Pulmonary artery endothelial cell (primary cell): ENCODE results near the gene SEMA3G. TPM values are rescaled to one million over a fixed set of nuclear protein-coding genes. Genes with fewer than 3 reads are reported as not detected.

ENCODE experiments used
- DNase-seq: peaks from one replicate; pipeline ENCODE4 v3.0.0-alpha.2; 2011; ENCODE audit warnings: low read depth, low spot score
- total RNA-seq: library from RNA; depleted of rRNA; stranded (reverse); fragments of >200 nt; gene quantifications from 2 replicates; pipeline ENCODE4 v1.2.3, GENCODE V29; 2014

The SEMA3G gene
- total RNA-seq, 1 donor from 2014 or later, result 6.4 TPM

DNA sequence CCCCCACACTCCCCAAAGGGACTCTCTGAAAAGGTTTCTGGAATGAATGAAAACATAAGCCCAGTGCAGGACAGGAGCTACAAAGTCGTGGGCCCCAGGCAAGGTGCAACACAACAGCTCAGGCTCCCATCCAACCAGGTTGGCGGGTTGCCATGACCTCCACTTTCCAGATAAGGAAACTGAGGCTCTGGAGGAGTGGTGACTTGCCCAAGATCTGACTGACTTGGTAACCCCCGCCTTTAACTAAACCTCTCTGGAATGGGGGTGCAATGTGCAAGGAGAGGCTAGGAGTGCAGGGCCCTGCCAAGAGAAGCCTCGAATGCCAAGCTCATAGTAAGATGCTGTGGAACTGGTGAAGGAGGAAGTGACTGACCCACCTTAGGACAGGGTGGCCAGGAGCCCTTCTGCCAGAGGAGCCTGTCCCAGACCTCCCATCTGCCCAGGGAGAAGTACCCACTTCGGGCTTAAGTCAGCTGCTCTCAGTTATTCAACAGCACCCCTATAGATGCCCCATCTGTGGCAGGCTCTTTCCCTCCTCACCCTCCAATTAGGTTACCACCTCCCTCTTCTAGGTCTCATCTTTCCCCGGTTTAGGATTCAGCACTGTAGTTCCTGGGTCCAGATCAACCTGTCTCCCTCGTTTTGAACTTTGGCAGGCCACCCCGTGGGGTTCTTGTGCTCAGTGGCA, 9.5 kb upstream of the SEMA3G start:
- DNase-seq, result no peak

DNA sequence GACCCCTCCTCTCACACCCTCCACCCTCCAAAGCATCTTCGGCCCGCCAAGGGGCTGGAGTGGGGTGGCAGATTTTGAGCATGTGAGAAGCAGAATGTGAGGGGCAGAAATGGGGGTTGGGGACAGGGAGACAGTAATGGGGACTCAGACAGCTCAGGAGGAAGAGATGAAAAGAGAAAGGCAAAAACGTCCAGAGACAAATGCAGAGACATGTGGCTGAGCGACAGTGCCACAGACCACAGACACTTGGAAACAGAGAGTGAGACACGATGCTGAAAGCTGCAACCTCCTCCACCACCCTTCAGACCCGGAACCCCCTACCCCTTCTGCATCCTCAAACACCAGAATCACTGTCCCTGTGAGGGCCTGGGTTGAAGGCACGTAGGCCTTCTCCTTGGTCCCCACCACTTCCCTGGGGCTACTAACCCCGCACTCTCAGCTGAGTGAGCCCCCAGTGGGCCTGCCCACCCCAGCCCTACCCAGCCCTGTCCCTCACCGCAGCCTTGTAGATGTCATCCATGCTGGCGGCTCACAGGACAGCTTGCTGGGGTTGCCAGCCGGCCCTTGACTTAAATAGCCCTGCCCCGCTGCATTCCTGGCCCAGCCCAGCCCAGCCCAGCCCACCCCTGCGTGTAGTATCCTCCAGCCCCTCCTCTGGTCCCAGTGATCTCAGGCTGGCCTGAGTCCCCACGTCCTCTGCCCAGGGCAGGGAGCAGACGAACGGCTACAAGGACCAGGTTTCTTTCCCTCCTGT, 8.8 kb upstream of the SEMA3G start, which contains the start of gene TNNC1:
TSS of gene TNNC1 (minus strand) at position 546 of the 754 bp plus-strand sequence. CDS start at position 520, 26 bp downstream.
- no peak for DNase-seq

DNA sequence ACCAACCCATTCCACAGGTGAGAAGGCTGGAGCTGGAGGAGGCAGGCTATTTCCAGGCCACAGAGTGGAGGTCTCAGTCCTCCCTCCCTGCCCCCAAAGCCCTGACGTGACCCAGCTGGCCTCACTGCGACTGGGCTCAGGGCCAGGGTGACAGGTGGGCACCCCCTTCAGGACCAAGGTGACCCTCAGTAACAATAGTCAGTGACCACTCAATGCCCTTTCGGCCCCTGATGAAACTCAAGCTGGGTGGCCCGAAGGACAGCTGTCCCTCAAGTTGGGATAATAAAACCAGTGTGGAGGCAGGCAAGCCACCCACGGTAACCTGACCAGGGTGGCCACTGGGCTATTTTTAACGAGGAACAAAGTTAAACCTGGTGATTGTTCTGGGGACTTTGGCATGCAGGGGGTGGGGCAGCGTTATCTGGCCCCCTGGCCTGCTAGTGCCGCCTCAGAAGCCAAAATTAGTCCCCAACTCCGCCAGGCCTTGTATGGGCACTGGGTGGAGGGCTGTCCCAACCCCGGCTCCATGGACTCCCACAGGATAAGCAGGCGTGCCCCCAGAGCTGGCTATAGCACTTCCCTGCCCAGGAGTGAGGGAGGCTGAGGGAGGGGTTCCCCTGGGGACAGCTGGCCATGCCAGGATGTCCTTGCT, 7.8 kb upstream of the SEMA3G start:
- no peak for DNase-seq

DNA sequence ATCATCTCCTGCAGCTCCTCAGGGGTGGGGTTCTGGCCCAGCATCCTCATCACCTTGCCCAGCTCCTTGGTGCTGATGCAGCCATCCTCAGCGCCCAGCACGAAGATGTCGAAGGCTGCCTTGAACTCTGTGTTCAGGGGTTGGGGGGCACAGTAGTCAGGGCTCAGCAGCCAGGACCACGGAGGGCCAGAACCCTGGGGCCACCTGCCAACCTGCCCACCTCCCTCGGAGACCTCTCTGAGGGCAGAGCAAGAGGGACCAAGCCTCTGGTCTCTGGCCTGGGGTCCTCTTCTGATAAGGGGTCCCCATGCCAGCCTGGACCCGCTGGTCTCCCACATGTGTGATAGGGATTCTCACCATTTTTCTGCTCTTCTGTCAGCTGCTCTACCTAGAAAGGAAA, 7.2 kb upstream of the SEMA3G start:
- DNase-seq, result no peak

DNA sequence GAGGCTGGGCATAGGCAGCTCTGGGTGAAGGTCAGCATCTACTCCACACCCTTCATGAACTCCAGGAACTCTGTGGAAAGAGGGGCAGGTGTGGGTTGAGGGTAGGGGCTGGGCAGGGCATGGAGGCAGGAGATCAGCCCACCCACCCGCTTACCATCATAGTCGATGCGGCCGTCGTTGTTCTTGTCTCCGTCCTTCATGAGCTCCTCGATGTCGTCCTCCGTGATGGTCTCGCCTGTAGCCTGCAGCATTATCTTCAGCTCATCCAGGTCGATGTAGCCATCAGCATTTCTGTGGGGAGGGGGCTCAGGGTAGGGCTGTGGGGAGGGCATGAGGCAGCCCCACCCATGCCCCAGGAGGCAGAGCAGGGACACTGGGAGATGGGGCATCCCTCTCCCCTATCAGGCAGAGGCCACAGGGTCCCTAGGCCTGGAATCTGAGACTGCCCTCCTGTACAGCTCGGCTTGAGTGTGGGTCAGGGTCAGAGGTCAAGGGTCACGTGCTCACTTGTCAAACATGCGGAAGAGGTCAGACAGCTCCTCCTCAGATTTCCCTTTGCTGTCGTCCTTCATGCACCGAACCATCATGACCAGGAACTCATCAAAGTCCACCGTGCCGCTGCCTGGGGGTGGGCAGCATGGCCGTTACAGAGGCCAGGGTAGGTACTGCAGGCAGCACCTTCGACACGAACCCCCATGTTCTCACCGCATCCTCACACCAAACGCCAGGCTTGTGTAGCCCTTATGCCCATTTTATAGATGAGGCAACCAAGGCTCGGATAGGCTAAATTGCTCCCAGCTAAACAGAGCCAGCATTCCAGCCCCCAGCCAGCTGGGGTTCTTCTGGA, 6.6 kb upstream of the SEMA3G start:
- no peak for DNase-seq

DNA sequence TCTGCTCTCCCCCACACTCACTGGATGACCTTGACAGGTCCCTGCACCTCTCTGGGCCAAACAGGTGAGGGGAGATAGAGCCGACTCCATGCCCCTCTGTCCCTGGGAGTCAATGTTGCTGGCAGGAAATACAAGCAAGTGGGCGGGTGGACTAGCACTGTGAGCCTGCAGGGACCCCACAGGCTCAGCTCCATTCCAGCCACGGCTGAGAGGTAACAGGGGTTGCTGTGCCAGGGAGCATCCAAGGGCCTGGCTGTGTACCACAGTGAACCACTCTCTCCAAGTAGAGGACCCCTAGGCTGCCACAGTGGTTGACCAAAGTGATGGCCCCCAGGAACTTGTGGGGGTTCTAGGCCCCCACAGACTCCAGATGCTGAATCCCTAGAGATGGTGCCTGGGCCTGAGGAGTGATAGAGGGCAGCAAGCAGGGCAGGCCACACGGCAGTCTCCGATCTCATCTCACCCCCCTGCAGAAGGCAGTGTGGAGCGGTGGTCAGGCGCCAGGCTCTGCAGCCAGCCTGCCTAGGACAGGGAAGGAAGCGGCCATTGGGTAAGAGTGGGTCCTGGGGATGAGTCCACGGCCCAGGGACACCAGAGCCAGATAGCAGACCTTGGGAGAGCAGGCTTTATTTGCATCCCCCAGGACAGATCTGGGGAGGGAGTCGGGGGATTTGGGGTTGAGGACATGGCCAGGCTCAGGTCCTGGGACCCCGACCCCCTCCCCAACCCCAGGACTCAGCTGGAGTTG, 5.8 kb upstream of the SEMA3G start:
- no peak for DNase-seq

DNA sequence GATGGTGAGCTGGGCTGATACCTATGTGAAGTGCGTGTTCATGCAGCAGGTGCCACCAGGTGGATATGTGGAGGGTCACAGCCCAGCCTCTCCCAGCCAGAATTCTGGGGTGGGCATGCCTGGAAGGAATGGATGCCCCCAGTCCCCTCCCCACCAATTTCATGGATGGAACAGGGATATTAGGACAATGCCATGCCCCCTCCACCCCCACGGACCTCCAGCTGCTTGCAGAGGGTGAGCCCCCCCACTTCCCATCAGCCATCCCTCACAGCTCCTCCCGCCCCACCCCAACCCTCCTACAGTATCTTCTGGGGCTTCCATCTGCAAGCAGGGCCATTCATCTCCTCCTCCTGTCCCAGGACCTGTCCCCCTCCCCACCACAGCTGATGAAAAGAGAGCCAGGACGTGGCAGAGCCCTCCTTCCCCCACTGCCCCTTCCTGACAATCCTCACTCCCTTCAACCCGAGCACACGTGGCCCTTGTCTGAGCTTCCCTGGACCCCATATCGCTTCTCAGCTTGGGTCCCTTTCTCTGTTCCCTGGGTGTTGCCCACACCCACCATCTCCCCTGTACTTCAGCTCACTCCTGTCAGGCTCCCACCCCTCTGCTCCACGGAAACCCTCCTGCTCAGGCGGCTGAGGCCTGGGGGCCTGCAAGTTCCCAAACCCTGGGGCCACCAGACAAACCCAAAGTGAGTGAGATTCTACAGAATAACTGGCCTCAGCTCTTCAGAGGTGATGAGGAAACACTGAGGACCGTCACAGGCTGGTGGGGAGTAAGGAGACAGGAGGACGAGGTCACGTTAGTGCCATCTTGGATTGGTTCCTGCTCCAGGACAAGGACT, 2.8 kb upstream of the SEMA3G start:
- DNase-seq, result no peak

DNA sequence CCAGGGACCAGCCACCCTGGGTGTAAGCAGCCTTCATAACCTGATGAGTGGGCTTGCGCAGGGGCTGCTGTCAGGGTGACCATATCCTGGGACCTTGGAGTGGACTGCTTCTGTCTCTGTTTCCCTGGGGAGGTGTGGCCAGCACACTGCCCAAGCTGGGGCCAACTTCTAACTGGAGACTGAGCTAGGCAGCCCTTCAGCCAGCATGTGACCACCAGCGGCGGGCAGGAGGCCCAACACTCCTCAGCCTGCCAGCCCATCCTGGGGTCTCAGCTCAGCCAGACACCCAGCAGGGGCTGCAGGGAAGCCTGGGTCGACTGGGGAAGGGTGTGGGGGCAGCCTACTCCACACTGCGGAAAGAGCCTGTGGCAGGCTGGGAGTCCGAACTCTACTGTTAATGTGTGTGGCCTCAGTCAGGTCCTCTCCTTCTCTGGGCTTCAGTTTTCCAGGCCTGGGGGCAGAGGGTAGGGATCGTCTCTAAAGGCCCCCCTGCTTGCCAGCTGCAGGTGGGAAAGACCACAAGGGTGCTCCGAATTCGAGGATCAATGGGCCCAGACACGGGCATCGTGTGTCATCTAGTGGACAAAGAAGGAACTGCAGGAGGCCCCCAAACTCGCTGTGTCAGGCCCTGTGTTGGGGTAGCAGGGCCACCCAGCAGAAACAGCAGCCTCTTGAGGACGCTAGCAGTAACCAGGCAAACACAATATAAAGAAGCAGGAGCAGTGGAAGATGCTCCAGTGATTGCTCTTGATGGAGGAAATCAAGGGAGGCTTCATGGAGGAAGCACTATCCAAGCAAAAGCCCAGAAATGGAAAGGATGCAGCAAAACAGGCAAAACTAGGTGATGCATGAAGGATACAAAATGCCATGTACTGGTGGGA, 2.0 kb upstream of the SEMA3G start:
- no peak for DNase-seq

DNA sequence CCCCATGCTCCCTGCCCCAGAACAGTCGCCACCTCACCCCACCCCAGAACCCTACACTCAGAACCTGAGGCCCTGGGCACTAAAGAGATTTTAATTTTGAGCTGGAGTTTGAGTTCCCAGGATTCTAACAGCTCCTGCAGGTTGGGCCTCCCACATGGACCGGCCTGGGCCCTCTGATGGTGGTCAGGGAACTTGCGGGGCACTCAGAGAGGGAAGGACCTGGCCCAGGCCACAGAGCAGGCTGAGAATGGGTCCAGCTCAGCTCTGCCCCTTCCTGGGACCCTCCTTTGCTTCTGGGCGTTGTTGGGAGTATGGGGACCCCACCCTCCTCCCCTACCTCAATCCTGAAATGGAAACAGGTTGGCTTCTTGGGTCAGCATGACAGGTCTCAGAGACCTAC, 1.1 kb upstream of the SEMA3G start:
- DNase-seq, result no peak

DNA sequence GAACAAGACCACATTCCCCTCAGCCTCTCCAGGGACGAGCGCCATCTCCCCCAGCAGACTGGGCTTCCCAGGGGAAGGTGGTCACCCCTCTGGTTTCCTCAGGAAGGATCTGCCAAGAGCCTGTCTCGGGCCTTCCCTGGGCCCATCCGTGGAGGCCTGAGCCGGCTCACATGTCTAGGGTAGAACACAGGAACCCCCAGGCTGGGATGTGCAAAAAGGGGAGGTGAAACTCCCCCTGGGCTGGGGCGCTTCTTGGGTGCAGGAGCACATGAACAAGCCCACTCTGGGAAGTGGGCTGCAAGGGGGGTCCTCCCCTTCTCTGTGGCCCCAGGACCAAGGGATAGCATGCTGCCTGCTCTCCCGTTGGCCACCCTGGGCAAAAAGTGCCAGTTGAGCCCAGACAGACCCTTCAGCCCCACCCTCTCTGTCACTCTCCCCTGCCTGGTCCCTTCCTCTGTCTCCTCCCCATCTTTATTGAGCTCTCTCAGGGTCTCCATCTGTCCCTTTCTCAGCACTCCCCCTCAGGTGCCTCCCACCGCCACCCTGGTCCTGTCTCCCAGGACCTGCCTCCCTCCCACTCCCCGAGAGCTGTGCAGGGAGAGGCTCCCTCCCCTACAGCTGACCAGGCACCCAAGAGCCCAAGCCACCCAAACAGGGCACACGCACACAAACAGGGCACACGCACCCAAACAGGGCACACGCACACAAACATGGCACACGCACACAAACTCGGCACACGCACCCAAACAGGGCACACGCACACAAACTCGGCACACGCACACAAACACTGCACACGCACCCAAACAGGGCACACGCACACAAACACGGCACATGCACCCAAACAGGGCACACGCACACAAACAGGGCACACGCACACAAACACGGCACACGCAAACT, 864 bp downstream of the SEMA3G start:
- no peak for DNase-seq

DNA sequence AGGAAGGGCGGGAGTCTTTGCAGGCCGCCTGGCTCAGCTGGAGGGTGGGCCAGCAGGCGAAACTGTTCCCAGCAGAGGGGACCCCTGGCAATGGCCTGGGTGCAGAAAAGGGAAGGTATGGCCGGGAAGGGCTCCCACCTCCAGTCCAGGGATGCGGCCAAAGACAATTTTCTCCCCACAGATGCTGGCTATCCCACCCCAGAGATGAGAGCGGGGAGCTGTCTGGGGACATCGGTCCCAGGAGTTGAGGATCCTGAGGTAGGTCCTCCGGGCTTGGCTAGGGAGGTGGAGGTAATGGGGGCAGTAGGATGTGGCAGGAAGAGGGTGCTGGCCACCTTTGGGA, 1.7 kb downstream of the SEMA3G start:
- DNase-seq, result no peak

DNA sequence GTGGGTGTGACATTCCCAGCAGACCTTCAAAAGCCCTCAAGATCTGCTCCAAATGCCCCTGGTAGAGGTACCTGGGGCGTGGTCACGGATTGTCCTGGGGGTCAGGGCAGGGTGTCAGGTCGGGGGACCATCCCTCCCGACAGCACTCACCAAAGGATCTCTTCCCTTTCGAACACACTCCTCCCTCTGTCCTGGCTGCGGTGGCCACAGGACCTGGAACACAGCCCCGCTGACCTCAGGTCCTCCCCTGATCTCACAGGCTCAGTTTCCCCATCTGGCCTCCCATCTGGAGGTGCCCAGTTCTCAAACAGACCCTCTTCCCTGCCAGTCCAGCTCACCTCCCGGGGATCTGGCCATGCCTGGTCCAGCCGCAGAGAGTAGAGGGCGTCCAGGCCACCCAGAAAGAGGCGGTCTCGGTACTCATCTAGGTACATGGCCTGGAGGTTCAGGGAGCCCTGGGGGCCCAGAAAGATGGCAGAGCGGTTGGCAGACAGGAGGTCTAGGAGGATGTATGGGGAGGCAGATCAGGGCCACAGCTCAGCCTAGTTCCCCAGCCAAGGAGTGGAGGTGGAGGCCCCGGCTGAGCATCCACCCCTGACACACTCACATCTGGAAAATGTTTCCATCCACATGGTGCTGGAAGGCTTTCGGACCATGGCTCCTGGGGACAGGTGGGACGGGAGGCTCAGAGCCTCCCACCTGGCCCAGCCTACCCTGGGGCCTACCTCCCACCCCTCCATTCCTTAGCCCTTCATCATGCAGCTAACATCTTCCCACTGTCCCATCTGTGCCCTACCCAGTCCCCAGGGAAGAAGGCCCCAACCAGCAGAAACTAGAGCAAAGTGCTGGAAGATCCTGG, 2.3 kb downstream of the SEMA3G start:
- no peak for DNase-seq

DNA sequence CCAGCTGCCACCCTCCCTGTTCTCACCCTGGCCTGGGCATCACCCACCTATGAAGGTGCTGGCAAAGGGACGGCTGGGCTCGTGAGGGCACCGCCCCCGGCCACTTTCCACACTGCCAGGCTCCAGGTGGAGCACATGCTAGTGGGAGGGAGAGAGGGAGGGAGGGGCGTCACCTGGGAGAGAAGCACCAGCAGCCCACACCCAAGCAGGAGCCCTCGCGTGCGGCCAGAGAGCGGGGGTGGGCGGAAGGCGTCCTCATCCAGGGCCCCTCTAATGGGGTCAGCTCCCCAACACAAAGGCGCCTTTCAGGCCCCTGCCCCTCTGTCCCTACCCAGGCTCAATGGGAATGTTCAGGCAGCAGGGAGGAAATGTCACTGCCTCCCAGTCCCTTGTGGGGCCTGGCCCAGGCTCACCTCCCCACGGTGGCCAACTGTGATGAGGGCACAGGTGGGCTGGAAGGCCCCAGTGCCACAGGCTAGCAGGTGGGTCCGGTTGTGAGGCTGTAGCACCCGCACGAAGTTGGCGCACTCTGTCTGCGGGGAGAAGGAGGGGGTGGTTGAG, 3.1 kb downstream of the SEMA3G start:
- no peak for DNase-seq

DNA sequence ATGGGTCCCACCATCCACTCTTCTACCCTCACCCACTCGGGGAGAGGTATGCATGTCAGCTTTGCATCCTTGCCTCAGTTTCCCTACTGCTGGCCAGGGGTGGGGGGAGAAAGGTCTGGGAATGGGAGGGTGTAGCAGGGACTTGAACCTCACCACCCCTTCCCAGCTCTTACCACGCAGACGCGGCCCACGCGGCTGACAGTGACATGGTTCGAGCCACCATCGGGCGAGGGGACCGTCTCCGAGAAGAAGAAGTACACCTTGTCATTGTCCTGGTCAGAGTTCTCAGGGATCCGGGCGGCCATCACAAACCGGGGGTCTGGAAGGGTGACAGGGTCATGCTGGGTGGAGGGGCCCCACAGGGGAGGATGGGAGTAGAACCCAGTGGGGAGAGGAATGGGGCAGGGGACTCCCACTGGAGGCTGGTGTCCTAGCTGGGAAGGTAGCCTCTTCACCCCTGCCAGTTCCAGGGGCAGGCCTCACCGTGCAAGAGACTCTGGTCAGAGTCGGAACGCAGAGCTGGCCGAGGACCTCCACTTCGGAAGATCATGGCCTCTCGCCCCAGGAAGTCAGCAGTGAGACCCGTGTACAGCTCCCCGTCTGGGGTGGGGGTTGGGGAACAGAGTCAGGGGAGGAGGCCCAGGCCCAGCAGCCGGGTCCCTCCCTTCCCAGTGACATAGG, 3.7 kb downstream of the SEMA3G start:
- DNase-seq, result no peak

DNA sequence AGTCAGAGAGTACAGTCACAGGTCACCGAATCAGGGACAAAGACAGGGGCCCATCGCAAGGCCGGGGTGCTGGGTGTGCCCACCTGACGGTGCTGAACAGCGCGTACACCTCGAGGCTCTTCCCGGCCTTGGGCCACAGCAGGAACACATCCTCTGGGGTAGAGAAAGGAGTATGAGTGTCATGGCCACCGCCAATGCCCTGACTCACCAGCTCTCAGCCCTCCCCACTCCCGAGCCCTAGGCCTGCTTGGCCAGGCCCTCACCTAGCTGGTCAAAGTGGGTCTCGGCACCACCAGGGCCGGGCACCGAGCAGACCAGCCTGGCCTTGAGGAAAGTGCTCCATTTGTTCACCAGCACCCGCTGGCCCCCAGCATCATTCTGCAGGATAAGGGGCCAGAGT, 4.2 kb downstream of the SEMA3G start:
- DNase-seq, result no peak

DNA sequence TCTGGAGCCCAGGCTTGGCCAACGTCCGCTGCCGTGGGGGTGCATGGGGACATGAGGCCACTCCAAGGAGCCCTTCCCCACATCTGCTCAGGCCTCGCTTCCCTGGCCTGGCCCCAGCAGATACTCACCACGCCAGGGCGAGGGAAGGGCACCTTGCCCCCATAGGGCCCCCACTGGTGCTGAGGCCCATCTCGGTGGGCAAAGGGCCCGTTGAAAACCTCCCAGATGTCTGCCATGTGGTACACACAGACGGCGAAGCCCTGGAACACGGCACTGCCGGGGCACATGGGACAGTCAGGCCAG, 4.7 kb downstream of the SEMA3G start:
- DNase-seq, result no peak
